HepG2 (cell line): Measurements from ENCODE around the gene MAPK8IP1. TPM values are rescaled to one million over a fixed set of nuclear protein-coding genes. Genes with fewer than 3 reads are reported as not detected.

ENCODE experiments used
- ATAD3A ChIP-seq: sonication (generic); formaldehyde crosslinking; IDR thresholded peaks from 2 replicates; pipeline ENCODE4 v1.4.0; 2020; ENCODE audit warnings: missing genetic modification reagents
- BHLHE40 ChIP-seq: IDR thresholded peaks from 2 replicates; pipeline ENCODE4 v1.6.1; 2011; ENCODE audit warnings: low read length, improper control_type of control experiment
- JUNB ChIP-seq: sonication (generic); formaldehyde crosslinking; IDR thresholded peaks from 2 replicates; pipeline ENCODE4 v1.8.0; 2022; ENCODE audit warnings: missing genetic modification reagents, mild to moderate bottlenecking, borderline replicate concordance
- KLF9 ChIP-seq: IDR thresholded peaks from 2 replicates; pipeline ENCODE4 v1.6.1; 2016; ENCODE audit warnings: low read depth
- MIXL1 ChIP-seq: IDR thresholded peaks from 2 replicates; pipeline ENCODE4 v1.6.1; 2016
- MZF1 ChIP-seq: sonication (generic); formaldehyde crosslinking; IDR thresholded peaks from 2 replicates; pipeline ENCODE4 v1.8.1; 2023; ENCODE audit warnings: mild to moderate bottlenecking, missing genetic modification reagents, borderline replicate concordance
- NCOA5 ChIP-seq: sonication (generic); formaldehyde crosslinking; IDR thresholded peaks from 2 replicates; pipeline ENCODE4 v1.4.0; 2020; ENCODE audit warnings: missing genetic modification reagents
- NFRKB ChIP-seq: fragments of 450-650 bp; IDR thresholded peaks from 2 replicates; pipeline ENCODE4 v1.6.1; 2017
- NR2C2 ChIP-seq: sonication (generic); formaldehyde crosslinking; IDR thresholded peaks from 2 replicates; pipeline ENCODE4 v1.4.0; 2020; ENCODE audit warnings: missing genetic modification reagents, mild to moderate bottlenecking, moderate library complexity, borderline replicate concordance
- PAF1 ChIP-seq: IDR thresholded peaks from 2 replicates; pipeline ENCODE4 v1.6.1; 2016; ENCODE audit warnings: missing genetic modification reagents, missing compliant biosample characterization
- RFX5 ChIP-seq: IDR thresholded peaks from 2 replicates; pipeline ENCODE4 v1.6.1; 2011; ENCODE audit warnings: low read depth, low read length, improper control_type of control experiment
- SRY ChIP-seq: sonication (generic); formaldehyde crosslinking; IDR thresholded peaks from 2 replicates; pipeline ENCODE4 v1.8.0; 2022; ENCODE audit warnings: mild to moderate bottlenecking, missing genetic modification reagents
- TCF7 ChIP-seq: sonication (generic); IDR thresholded peaks from 2 replicates; pipeline ENCODE4 v1.6.1; 2016; ENCODE audit warnings: antibody characterized with exemption, low read depth
- YEATS4 ChIP-seq: sonication (generic); formaldehyde crosslinking; IDR thresholded peaks from 2 replicates; pipeline ENCODE4 v1.4.0; 2020; ENCODE audit warnings: missing genetic modification reagents, borderline replicate concordance
- ZFY ChIP-seq: sonication (generic); formaldehyde crosslinking; IDR thresholded peaks from 2 replicates; pipeline ENCODE4 v1.4.0; 2020; ENCODE audit warnings: missing genetic modification reagents
- ZNF567 ChIP-seq: sonication (generic); formaldehyde crosslinking; IDR thresholded peaks from 2 replicates; pipeline ENCODE4 v1.8.1; 2023; ENCODE audit warnings: mild to moderate bottlenecking, missing genetic modification reagents, borderline replicate concordance
- ZNF7 ChIP-seq: IDR thresholded peaks from 2 replicates; pipeline ENCODE4 v1.6.1; 2016; ENCODE audit warnings: missing biosample characterization, missing genetic modification reagents
- ZNF709 ChIP-seq: sonication (generic); formaldehyde crosslinking; IDR thresholded peaks from 2 replicates; pipeline ENCODE4 v1.5.0; 2020; ENCODE audit warnings: mild to moderate bottlenecking, missing genetic modification reagents
- ZNF781 ChIP-seq: sonication (generic); formaldehyde crosslinking; IDR thresholded peaks from 2 replicates; pipeline ENCODE4 v1.5.1; 2020; ENCODE audit warnings: borderline replicate concordance, mild to moderate bottlenecking, missing genetic modification reagents; ENCODE audit errors: not compliant biosample characterization
- ZNF891 ChIP-seq: sonication (generic); formaldehyde crosslinking; IDR thresholded peaks from 2 replicates; pipeline ENCODE4 v1.5.0; 2020; ENCODE audit warnings: mild to moderate bottlenecking, missing genetic modification reagents
- ZSCAN25 ChIP-seq: sonication (generic); formaldehyde crosslinking; IDR thresholded peaks from 2 replicates; pipeline ENCODE4 v1.8.0; 2022; ENCODE audit warnings: mild to moderate bottlenecking, missing genetic modification reagents
- polyA plus RNA-seq, 8 experiments: library from polyadenylated mRNA; depleted of rRNA in 3 of 8; stranded (reverse) in 7 of 8; unstranded in 1 of 8; fragments of >200 nt; fragmentation: Illumina TruSeq in 4 of 8; extraction: Trizol in 4 of 8; gene quantifications; 2 replicates each; pipeline versions ENCODE4 v1.2.1 to v1.2.3, GENCODE V29; 2011 to 2016; ENCODE audit warnings: low read depth in 4 of 8, missing spikeins in 1 of 8, mixed read lengths in 1 of 8; ENCODE audit not compliant: insufficient read depth in 1 of 8
- total RNA-seq, 5 experiments: library from RNA; depleted of rRNA; stranded (reverse); fragments of >200 nt; fragmentation: Illumina TruSeq; extraction: Trizol; gene quantifications; 2 replicates each; pipeline ENCODE4 v1.2.3, GENCODE V29; 2016; ENCODE audit warnings: low read depth in 1 of 5
- TF ChIP-seq, protein P1 (sequence below): sonication (generic); formaldehyde crosslinking; IDR thresholded peaks from 2 replicates; pipeline ENCODE4 v1.5.1; 2020; ENCODE audit warnings: mild to moderate bottlenecking, missing genetic modification reagents, moderate library complexity
- TF ChIP-seq, protein P2 (sequence below): sonication (generic); formaldehyde crosslinking; IDR thresholded peaks from 2 replicates; pipeline ENCODE4 v1.9.0; 2021; ENCODE audit warnings: missing genetic modification reagents, mild to moderate bottlenecking, borderline replicate concordance

MAPK8IP1 gene
- total and polyA plus RNA-seq, 2 of the 13 experiments (the other 11 are each of a cell fraction or from before 2014, with no cell fraction given) = 2.2 to 4.2 TPM

- TF ChIP-seq PAF1 (CRISPR knock-in tag) (no peak), JUNB (CRISPR knock-in tag) (no peak), ZSCAN25 (CRISPR knock-in tag) (0 out of 2 replicates have a peak, but pooled peaks have one; percentile 21), NFRKB (no peak), NCOA5 (CRISPR knock-in tag) (no peak), YEATS4 (CRISPR knock-in tag) (no peak), TCF7 (no peak), SRY (CRISPR knock-in tag) (no peak), ZFY (CRISPR knock-in tag) (peak; percentile 55; the same call in 1 of the 2 replicates), RFX5 (no peak), NR2C2 (CRISPR knock-in tag) (no peak), ZNF7 (CRISPR knock-in tag) (no peak), ZNF567 (CRISPR knock-in tag) (no peak), BHLHE40 (no peak), KLF9 (CRISPR knock-in tag) (no peak), ZNF709 (CRISPR knock-in tag) (no peak), ZNF781 (CRISPR knock-in tag) (no peak), ZNF891 (CRISPR knock-in tag) (0 out of 2 replicates have a peak, but pooled peaks have one; percentile 14), MZF1 (CRISPR knock-in tag) (no peak), MIXL1 (CRISPR knock-in tag) (no peak), ATAD3A (CRISPR knock-in tag) (no peak)
- TF ChIP-seq, protein P1, sequence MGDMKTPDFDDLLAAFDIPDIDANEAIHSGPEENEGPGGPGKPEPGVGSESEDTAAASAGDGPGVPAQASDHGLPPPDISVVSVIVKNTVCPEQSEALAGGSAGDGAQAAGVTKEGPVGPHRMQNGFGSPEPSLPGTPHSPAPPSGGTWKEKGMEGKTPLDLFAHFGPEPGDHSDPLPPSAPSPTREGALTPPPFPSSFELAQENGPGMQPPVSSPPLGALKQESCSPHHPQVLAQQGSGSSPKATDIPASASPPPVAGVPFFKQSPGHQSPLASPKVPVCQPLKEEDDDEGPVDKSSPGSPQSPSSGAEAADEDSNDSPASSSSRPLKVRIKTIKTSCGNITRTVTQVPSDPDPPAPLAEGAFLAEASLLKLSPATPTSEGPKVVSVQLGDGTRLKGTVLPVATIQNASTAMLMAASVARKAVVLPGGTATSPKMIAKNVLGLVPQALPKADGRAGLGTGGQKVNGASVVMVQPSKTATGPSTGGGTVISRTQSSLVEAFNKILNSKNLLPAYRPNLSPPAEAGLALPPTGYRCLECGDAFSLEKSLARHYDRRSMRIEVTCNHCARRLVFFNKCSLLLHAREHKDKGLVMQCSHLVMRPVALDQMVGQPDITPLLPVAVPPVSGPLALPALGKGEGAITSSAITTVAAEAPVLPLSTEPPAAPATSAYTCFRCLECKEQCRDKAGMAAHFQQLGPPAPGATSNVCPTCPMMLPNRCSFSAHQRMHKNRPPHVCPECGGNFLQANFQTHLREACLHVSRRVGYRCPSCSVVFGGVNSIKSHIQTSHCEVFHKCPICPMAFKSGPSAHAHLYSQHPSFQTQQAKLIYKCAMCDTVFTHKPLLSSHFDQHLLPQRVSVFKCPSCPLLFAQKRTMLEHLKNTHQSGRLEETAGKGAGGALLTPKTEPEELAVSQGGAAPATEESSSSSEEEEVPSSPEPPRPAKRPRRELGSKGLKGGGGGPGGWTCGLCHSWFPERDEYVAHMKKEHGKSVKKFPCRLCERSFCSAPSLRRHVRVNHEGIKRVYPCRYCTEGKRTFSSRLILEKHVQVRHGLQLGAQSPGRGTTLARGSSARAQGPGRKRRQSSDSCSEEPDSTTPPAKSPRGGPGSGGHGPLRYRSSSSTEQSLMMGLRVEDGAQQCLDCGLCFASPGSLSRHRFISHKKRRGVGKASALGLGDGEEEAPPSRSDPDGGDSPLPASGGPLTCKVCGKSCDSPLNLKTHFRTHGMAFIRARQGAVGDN (CRISPR knock-in tag) = peak; percentile 27; the same call in 1 of the 2 replicates
- TF ChIP-seq, protein P2, sequence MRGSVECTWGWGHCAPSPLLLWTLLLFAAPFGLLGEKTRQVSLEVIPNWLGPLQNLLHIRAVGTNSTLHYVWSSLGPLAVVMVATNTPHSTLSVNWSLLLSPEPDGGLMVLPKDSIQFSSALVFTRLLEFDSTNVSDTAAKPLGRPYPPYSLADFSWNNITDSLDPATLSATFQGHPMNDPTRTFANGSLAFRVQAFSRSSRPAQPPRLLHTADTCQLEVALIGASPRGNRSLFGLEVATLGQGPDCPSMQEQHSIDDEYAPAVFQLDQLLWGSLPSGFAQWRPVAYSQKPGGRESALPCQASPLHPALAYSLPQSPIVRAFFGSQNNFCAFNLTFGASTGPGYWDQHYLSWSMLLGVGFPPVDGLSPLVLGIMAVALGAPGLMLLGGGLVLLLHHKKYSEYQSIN (CRISPR knock-in tag) = no peak
These were observed 34.5 kb downstream of the MAPK8IP1 start (continued) for GRCh38 chr11:45919806-45920530.
